HEK293T (cell line): ENCODE data around the gene GRIP1.

Experiments used
- CTCF ChIA-PET: fragments of 350-600 bp; formaldehyde crosslinking; extraction: SDS; loops from one replicate; lab custom pipeline; 2021; ENCODE audit warnings: antibody characterized with exemption, inconsistent platforms; lab: Yijun Ruan, JAX
- POLR2A ChIA-PET: fragments of 350-600 bp; formaldehyde crosslinking; extraction: SDS; loops from one replicate; lab custom pipeline; 2020; ENCODE audit warnings: antibody characterized with exemption, inconsistent platforms; lab: Yijun Ruan, JAX
- DNase-seq: peaks from one replicate; pipeline ENCODE4 v3.0.0; 2012; ENCODE audit warnings: mixed read lengths; ENCODE audit errors: extremely low spot score
- ARNT ChIP-seq: fragments of 450-650 bp; IDR thresholded peaks from 2 replicates; pipeline ENCODE4 v1.6.1; 2017; ENCODE audit warnings: mild to moderate bottlenecking
- BHLHE40 ChIP-seq: fragments of 450-650 bp; IDR thresholded peaks from 2 replicates; pipeline ENCODE4 v1.6.1; 2016; ENCODE audit warnings: mild to moderate bottlenecking, moderate library complexity, borderline replicate concordance
- CTBP1 ChIP-seq: fragments of 450-650 bp; IDR thresholded peaks from 2 replicates; pipeline ENCODE4 v1.6.1; 2016; ENCODE audit warnings: borderline replicate concordance
- ELF4 ChIP-seq: fragments of 450-650 bp; IDR thresholded peaks from 2 replicates; pipeline ENCODE4 v1.6.1; 2017; ENCODE audit warnings: antibody characterized with exemption
- FOXA1 ChIP-seq: fragments of 450-650 bp; IDR thresholded peaks from 2 replicates; pipeline ENCODE4 v1.6.1; 2016; ENCODE audit warnings: mild to moderate bottlenecking
- FOXK2 ChIP-seq: fragments of 450-650 bp; IDR thresholded peaks from 2 replicates; pipeline ENCODE4 v1.6.1; 2016; ENCODE audit warnings: mild to moderate bottlenecking
- FOXM1 ChIP-seq: fragments of 450-650 bp; IDR thresholded peaks from 2 replicates; pipeline ENCODE4 v1.6.1; 2017; ENCODE audit warnings: mild to moderate bottlenecking, borderline replicate concordance
- HDGF ChIP-seq: fragments of 450-650 bp; IDR thresholded peaks from 2 replicates; pipeline ENCODE4 v1.6.1; 2017; ENCODE audit warnings: antibody characterized with exemption, borderline replicate concordance
- L3MBTL2 ChIP-seq: fragments of 450-650 bp; conservative IDR thresholded peaks from 2 replicates; pipeline ENCODE4 v1.6.1; 2016; ENCODE audit warnings: mild to moderate bottlenecking
- LEF1 ChIP-seq: fragments of 450-650 bp; IDR thresholded peaks from 2 replicates; pipeline ENCODE4 v1.6.1; 2017; ENCODE audit warnings: mild to moderate bottlenecking, borderline replicate concordance
- NFRKB ChIP-seq: fragments of 450-650 bp; IDR thresholded peaks from 2 replicates; pipeline ENCODE4 v1.6.1; 2016; ENCODE audit warnings: mild to moderate bottlenecking, moderate library complexity
- SP1 ChIP-seq: fragments of 450-650 bp; IDR thresholded peaks from 2 replicates; pipeline ENCODE4 v1.6.1; 2017
- SUZ12 ChIP-seq: fragments of 450-650 bp; IDR thresholded peaks from 2 replicates; pipeline ENCODE4 v1.6.1; 2016; ENCODE audit warnings: mild to moderate bottlenecking
- TARDBP ChIP-seq: fragments of 450-650 bp; IDR thresholded peaks from 2 replicates; pipeline ENCODE4 v1.6.1; 2016
- ZNF384 ChIP-seq: fragments of 450-650 bp; IDR thresholded peaks from 2 replicates; pipeline ENCODE4 v1.6.1; 2016
- TF ChIP-seq, protein P1 (sequence below): fragments of 450-650 bp; IDR thresholded peaks from 2 replicates; pipeline ENCODE4 v1.6.1; 2016

GRIP1 gene

DNA sequence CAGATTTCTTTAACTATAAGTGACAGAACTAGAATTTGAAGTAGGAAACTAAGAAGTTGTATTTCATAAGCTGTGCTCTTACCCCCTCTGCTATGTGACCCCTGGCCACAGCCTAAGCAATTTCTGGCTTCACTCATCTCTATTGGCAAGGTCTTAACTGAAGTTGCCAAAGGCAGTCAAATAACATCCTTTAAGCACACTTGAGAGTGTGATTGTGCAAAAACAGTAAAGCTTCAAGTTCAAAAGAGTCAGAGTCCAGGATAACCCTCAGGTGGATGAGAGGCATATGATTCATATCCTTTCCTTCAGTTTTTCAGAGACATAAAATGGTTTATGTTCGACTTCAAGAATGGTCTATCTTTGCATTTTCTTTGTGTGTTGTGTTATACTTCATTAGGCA, 45.2 kb downstream of the GRIP1 start:
- ChIA-PET CTCF (no interaction called here), POLR2A (no interaction called here)
- TF ChIP-seq FOXM1: no peak
- no peak for DNase-seq

DNA sequence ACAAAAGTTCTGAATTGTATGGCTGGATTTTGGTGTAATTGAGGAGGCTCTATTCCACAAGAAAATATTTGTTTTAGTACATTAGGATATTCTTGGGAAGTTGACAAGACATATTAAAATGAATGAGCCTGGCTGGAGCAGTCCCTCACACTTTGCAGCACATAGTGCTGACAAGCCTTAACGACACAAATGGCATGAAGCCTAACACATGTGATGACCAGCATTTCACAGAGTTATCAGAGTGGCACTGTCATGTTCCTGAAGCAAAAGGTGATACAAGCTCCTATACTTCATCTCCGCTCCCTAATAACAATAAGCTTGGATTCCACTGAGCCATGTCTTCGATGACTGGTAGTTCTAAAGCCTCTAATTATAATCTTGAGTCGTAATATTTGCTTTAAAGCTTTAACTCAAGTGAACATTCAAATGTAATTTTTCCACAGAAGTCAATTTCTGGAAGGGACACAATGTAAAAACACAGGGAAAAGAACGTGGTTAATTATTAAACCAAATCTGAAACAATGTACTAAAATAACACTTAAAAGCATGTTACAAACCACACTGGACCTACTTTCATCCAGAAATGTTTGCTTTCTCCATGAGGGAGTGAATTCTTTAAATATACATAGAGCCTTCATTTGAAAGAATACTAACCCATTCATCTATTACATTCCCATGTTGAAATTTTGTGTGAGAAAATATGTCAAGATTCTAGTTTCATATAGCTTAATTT, 49.6 kb downstream of the GRIP1 start:
- ChIA-PET POLR2A (no interaction called here), CTCF (no interaction called here)
- no peak for DNase-seq
- no peak for TF ChIP-seq ZNF384
- no peak for TF ChIP-seq ARNT
- no peak for TF ChIP-seq ELF4
- no peak for TF ChIP-seq FOXA1
- no peak for TF ChIP-seq TARDBP
- TF ChIP-seq SUZ12: no peak
- no peak for TF ChIP-seq NFRKB
- no peak for TF ChIP-seq SP1
- no peak for TF ChIP-seq FOXM1

DNA sequence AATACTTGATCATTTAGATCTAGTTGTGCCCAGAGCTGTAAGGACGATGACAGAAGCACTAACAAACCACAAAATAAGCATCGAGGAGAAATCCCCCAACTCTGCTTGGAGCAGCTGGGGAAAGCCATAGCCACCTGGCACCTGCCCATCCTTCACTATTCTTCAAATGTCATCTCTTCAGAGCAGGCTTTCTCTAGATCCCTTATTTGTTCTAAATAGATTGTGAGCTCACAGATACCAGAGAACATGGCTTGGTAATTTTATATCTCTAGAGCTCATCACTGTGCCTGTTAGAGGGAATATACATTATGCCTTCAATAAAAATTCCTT, 50.9 kb downstream of the GRIP1 start:
- TF ChIP-seq LEF1: no peak
- no peak for TF ChIP-seq FOXK2
- no peak for TF ChIP-seq NFRKB
- TF ChIP-seq SP1: no peak
- TF ChIP-seq ZNF384: no peak
- no peak for TF ChIP-seq ELF4
- no peak for TF ChIP-seq HDGF
- TF ChIP-seq FOXA1: no peak
- no peak for TF ChIP-seq TARDBP
- no peak for TF ChIP-seq ARNT
- TF ChIP-seq, protein P1, sequence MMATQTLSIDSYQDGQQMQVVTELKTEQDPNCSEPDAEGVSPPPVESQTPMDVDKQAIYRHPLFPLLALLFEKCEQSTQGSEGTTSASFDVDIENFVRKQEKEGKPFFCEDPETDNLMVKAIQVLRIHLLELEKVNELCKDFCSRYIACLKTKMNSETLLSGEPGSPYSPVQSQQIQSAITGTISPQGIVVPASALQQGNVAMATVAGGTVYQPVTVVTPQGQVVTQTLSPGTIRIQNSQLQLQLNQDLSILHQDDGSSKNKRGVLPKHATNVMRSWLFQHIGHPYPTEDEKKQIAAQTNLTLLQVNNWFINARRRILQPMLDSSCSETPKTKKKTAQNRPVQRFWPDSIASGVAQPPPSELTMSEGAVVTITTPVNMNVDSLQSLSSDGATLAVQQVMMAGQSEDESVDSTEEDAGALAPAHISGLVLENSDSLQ: no peak
- no peak for TF ChIP-seq BHLHE40
- TF ChIP-seq CTBP1: no peak
- TF ChIP-seq SUZ12: no peak
- TF ChIP-seq L3MBTL2: no peak
- no peak for TF ChIP-seq FOXM1
- ChIA-PET POLR2A (no interaction called here), CTCF (no interaction called here)
- DNase-seq: no peak

DNA sequence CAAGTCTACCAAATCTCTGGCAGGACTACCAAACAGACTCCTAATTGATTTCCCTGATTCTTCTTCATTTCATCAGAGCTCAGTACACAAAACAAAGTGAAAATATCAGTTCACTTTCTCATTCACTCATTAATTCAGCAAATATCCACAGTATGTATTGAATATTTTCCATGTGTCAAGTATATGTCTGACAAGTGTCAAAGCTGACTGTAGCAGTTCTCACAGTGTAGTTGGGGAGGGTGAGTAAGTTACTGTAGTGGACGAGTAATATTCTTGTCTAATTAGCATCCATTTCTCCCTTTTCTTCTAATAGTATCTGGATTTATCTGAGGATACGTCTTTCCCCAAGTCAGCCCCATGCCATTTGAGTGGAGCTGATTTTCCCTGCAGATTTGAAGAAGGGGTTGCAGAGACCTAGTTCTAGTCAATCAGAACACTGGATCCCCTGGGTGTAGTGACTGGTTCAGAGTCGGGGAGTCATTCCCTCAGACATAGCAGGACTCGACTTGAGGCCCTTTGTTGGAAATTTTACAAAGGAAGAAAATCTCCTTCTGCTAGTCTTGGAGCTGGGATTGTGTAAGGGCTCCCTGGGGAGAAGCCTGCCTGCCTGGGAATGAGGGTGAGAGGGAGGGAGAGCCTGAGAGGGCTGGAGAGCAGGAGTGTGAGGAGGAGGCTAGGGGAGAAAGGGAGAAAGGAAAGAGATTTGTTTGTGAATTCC, 51.4 kb downstream of the GRIP1 start:
- TF ChIP-seq HDGF: no peak
- TF ChIP-seq CTBP1: no peak
- TF ChIP-seq BHLHE40: no peak
- no peak for TF ChIP-seq FOXM1
- TF ChIP-seq ARNT: no peak
- TF ChIP-seq FOXA1: no peak
- no peak for TF ChIP-seq SP1
- TF ChIP-seq SUZ12: no peak
- DNase-seq: no peak
- CTCF ChIA-PET: no interaction called here
- POLR2A ChIA-PET: interaction anchor here (0.6 kb wide), 1 partner anchor 398 kb away, joined by 3 read pairs; no protein-coding TSS in a partner anchor

DNA sequence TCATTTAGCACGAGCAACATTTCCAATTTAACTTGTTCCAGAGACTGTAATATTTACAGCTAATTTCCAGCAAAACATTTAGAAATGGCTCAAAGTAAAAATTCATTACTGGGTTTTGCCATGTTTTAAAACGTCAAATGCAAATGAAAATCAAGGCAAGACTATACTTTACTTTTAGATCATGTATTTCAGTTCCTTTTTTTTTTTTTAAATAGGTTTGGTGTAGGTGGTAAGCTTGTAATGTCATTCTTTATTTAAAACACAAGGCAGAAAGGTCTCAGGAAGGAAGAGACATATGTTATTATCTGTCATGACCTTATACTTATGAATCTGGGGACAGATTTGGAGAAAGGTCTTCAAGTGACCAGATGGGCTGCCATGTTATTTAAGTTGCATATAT, 54.1 kb downstream of the GRIP1 start:
- POLR2A ChIA-PET: no interaction called here
- TF ChIP-seq ARNT (no peak), SUZ12 (no peak), LEF1 (no peak), SP1 (no peak), L3MBTL2 (no peak), TARDBP (no peak), CTBP1 (no peak), FOXK2 (no peak), NFRKB (no peak), ELF4 (no peak), ZNF384 (no peak), FOXM1 (no peak)
- TF ChIP-seq, protein P1: no peak
- DNase-seq: no peak
- CTCF ChIA-PET: no interaction called here

DNA sequence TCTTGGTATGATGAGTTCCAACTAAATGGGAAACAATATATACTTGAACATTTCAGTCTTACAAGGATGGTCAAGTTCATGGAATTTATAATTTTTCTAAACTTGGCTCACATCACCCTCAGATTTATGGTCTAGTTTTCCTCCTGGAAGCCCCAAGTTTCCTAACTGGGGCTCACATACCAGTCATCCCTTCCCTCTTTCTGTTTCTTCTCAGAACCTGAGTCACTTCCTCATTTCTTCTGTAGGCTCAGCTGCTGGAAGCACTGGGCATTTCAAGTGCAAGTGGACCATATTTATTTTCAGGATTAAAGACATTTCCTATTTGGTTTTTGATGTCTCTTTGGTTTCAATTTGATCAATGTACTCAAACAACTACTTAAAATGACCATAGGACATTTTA, 55.4 kb downstream of the GRIP1 start:
- CTCF ChIA-PET: no interaction called here
- no peak for DNase-seq
- POLR2A ChIA-PET: no interaction called here
- TF ChIP-seq ARNT (no peak), HDGF (no peak), TARDBP (no peak), FOXK2 (no peak), BHLHE40 (no peak), NFRKB (no peak), CTBP1 (no peak), ZNF384 (no peak)
- TF ChIP-seq, protein P1: no peak

DNA sequence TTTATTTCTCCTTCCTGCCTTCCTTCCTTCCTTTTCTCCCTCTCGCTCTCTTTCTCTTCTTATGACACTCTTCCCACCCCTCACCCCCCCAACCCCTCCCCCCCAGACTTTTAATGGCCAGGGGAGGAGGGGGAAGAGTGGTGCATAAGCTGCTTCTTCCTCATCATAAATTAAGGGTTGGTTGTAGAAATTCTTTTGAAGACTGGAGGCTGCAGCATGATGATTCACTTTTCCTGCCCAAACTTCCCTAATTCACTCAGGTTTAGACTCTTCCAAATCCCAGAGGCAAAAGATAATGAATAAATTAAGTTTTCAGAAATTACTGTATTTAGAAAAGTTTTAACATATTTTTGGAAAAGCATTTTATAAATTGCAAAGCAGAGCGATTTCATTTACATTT, 58.2 kb downstream of the GRIP1 start:
- CTCF ChIA-PET: no interaction called here

More for the DNA sequence above, 58.2 kb downstream of the GRIP1 start:
- TF ChIP-seq NFRKB (no peak), CTBP1 (no peak), SUZ12 (no peak), FOXM1 (no peak), TARDBP (no peak), LEF1 (no peak), FOXK2 (no peak), L3MBTL2 (no peak), ARNT (no peak), ELF4 (no peak), HDGF (no peak)
- POLR2A ChIA-PET: no interaction called here
- no peak for DNase-seq
